NT2/D1 (cell line): ENCODE measurements around the gene BTRC.

ENCODE experiments used
- DNase-seq: peaks from one replicate; pipeline ENCODE4 v3.0.0-alpha.2; 2011; ENCODE audit warnings: low read depth, low spot score
- H3K27me3 ChIP-seq: 2 replicates; pipeline ENCODE4 v1.6.0; 2011; ENCODE audit warnings: mild to moderate bottlenecking; ENCODE audit not compliant: insufficient read length, insufficient read depth
- H3K36me3 ChIP-seq: 2 replicates; pipeline ENCODE4 v1.6.1; 2011; ENCODE audit warnings: mild to moderate bottlenecking, low read length, mixed read lengths; ENCODE audit not compliant: insufficient read depth, insufficient read length
- H3K4me1 ChIP-seq: 2 replicates; pipeline ENCODE4 v1.5.1; 2011; ENCODE audit not compliant: insufficient read depth, insufficient read length
- H3K4me3 ChIP-seq: 2 replicates; pipeline ENCODE4 v1.5.1; 2011; ENCODE audit warnings: low read depth; ENCODE audit not compliant: insufficient read length
- H3K9ac ChIP-seq: 2 replicates; pipeline ENCODE4 v1.6.0; 2011; ENCODE audit warnings: low read depth; ENCODE audit not compliant: insufficient read length
- H3K9me3 ChIP-seq: 2 replicates; pipeline ENCODE4 v1.5.1; 2011; ENCODE audit warnings: mild to moderate bottlenecking, low read length; ENCODE audit not compliant: insufficient read depth
- SUZ12 ChIP-seq: IDR thresholded peaks from 2 replicates; pipeline ENCODE4 v1.6.1; 2011; ENCODE audit not compliant: insufficient read length, insufficient read depth; ENCODE audit errors: extremely low read depth
- YY1 ChIP-seq: IDR thresholded peaks from 2 replicates; pipeline ENCODE4 v1.6.1; 2011; ENCODE audit not compliant: insufficient read length, insufficient read depth
- ZNF274 ChIP-seq: IDR thresholded peaks from 2 replicates; pipeline ENCODE4 v1.6.1; 2011; ENCODE audit warnings: mild to moderate bottlenecking, low read depth, low read length

Gene BTRC

GRCh38 chr10:101504438-101504837 lies 150.5 kb downstream of the BTRC start:
- TF ChIP-seq YY1 (no peak), ZNF274 (no peak), SUZ12 (no peak)
- no peaks in the 10 kb centered on the region for H3K27me3 ChIP-seq
- DNase-seq = no peak
- no peaks in the 10 kb centered on the region for H3K4me1 ChIP-seq
- H3K36me3 ChIP-seq = no peaks in the 10 kb centered on the region
- H3K9me3 ChIP-seq = no peaks in the 10 kb centered on the region
- H3K9ac ChIP-seq = no peak overlapping the region
- no peak overlapping the region for H3K4me3 ChIP-seq

GRCh38 chr10:101506829-101507661 lies 153.1 kb downstream of the BTRC start:
- no peak overlapping the region for H3K9ac ChIP-seq
- no peak for DNase-seq
- H3K27me3 ChIP-seq = no peaks in the 10 kb centered on the region
- no peaks in the 10 kb centered on the region for H3K36me3 ChIP-seq
- no peak overlapping the region for H3K4me3 ChIP-seq
- no peaks in the 10 kb centered on the region for H3K9me3 ChIP-seq
- TF ChIP-seq YY1 = no peak
- no peak for TF ChIP-seq ZNF274
- no peak for TF ChIP-seq SUZ12
- H3K4me1 ChIP-seq = no peaks in the 10 kb centered on the region

GRCh38 chr10:101507828-101508227 lies 153.9 kb downstream of the BTRC start:
- Histone ChIP-seq H3K36me3 (no peaks in the 10 kb centered on the region), H3K9ac (no peak overlapping the region), H3K9me3 (no peaks in the 10 kb centered on the region), H3K27me3 (no peaks in the 10 kb centered on the region), H3K4me1 (no peaks in the 10 kb centered on the region), H3K4me3 (no peak overlapping the region)
- TF ChIP-seq ZNF274 = no peak
- no peak for TF ChIP-seq YY1
- TF ChIP-seq SUZ12 = no peak
- DNase-seq = no peak

DNA sequence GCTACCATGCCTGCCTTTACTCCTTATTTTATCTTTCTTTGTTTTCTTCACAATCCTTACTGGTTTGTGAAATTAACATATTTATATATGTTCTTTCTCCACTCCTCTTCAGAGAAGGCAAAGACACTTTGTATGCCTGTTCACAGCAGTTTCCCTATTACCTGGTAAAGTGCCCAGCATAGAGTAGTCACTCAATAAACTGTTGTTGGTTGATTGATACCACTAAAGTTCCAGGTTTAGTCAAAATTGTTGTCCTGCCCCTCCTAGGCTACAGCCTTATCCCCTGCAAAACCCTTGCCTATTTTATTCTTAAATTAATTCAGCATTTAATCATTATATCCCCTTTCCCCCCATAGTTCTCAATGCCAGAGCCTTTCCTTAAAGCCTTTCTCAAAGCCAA lies 158.0 kb downstream of the BTRC start:
- Histone ChIP-seq H3K9me3 (0 out of 2 replicates have a peak, but pooled peaks cover 4% of the 10 kb centered on the region), H3K9ac (no peak overlapping the region), H3K4me1 (no peaks in the 10 kb centered on the region), H3K36me3 (no peaks in the 10 kb centered on the region), H3K27me3 (no peaks in the 10 kb centered on the region), H3K4me3 (no peak overlapping the region)
- no peak for TF ChIP-seq YY1
- TF ChIP-seq SUZ12 = no peak
- no peak for TF ChIP-seq ZNF274
- DNase-seq = no peak

DNA sequence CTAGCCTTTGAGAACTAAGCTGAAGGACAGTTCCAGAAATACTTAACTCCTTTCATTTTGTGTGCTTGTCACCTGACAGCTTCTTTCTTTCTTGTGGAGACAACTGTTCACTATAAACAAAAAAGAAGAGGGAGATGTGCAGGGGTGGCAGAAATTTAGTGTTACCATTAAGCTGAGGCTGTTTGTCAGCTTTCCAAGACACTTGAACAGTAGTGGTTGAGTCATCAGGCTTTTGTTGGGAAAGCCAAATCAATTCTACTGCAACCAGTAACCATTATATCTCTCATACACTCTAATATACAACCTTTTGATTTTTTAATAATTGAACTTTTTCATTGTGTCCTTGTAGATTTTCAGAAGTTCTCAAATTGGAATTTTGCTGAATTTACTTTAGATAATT lies 158.8 kb downstream of the BTRC start:
- Histone ChIP-seq H3K4me1 (no peaks in the 10 kb centered on the region), H3K9me3 (0 out of 2 replicates have a peak, but pooled peaks cover 4% of the 10 kb centered on the region), H3K27me3 (no peaks in the 10 kb centered on the region), H3K36me3 (no peaks in the 10 kb centered on the region), H3K4me3 (no peak overlapping the region), H3K9ac (no peak overlapping the region)
- TF ChIP-seq ZNF274 (no peak), SUZ12 (no peak), YY1 (no peak)
- DNase-seq = no peak

GRCh38 chr10:101513733-101514132 lies 159.8 kb downstream of the BTRC start:
- H3K4me1 ChIP-seq = no peaks in the 10 kb centered on the region
- 0 out of 2 replicates have a peak, but pooled peaks cover 4% of the 10 kb centered on the region for H3K9me3 ChIP-seq
- DNase-seq = no peak
- H3K4me3 ChIP-seq = no peak overlapping the region
- H3K27me3 ChIP-seq = no peaks in the 10 kb centered on the region
- TF ChIP-seq SUZ12 (no peak), ZNF274 (no peak), YY1 (no peak)
- H3K9ac ChIP-seq = no peak overlapping the region
- H3K36me3 ChIP-seq = no peaks in the 10 kb centered on the region

DNA sequence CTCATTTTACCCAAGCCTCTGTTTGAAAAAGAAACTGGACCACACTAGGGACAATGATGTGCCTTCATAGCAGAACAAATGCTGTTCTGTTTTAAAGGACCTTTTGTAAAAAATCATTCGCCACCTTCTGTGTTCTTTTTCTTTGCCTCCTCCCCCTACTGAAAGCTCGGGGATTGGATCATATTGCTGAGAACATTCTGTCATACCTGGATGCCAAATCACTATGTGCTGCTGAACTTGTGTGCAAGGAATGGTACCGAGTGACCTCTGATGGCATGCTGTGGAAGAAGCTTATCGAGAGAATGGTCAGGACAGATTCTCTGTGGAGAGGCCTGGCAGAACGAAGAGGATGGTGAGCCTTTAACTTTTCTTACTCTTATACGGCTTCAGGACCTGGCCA lies 171.9 kb downstream of the BTRC start:
- DNase-seq = no peak
- no peak overlapping the region for H3K4me3 ChIP-seq
- H3K9ac ChIP-seq = no peak overlapping the region
- H3K4me1 ChIP-seq = no peaks in the 10 kb centered on the region
- H3K36me3 ChIP-seq = peaks cover 5% of the 10 kb centered on the region
- no peaks in the 10 kb centered on the region; the same call in 1 of the 2 replicates for H3K9me3 ChIP-seq
- no peak for TF ChIP-seq SUZ12
- TF ChIP-seq ZNF274 = no peak
- no peak for TF ChIP-seq YY1
- H3K27me3 ChIP-seq = no peaks in the 10 kb centered on the region
